ENCODE measurements around the gene MEGF6.
"Not testable (repeated sequence)": the region's sequence is repeated elsewhere in the genome, so short reads cannot be mapped to it uniquely, and the experiment has no call there.

MEGF6 gene

GRCh38 chr1:3585940-3586568 lies 25.3 kb downstream of the MEGF6 start:
- TF ChIP-seq CTCF (IDR thresholded peaks at IDR 0.05; ENCODE audit: low read depth, low read length) = no peak
- no peak for DNase-seq (ENCODE audit: extremely low read depth, low read depth)

GRCh38 chr1:3585353-3585868 lies 25.9 kb downstream of the MEGF6 start:
- not testable (repeated sequence) for DNase-seq (ENCODE audit: extremely low read depth, low read depth)

DNA sequence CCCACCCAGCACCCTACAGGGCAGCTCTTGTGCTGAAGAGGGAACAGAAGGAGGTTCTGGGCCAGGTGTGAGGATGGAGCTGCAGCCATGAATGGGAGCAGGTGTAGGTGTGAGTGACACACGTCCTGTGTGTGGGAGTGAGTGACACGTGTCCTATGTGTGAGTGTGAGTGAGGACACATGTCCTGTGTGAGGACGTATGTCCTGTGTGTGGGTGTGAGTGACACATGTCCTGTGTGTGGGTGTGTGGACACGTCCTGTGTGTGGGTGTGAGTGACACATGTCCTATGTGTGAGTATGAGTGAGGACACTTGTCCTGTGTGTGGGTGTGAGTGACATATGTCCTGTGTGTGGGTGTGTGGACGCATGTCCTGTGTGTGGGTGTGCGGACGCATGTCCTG lies 26.4 kb downstream of the MEGF6 start:
- DNase-seq (ENCODE audit: extremely low read depth, low read depth) = no peak
- no peak for TF ChIP-seq CTCF (IDR thresholded peaks at IDR 0.05; ENCODE audit: low read depth, low read length)

- DNase-seq (ENCODE audit: extremely low read depth, low read depth) = not testable (repeated sequence)
Observed at GRCh38 chr1:3583751-3584150, 27.6 kb downstream of the MEGF6 start.

GRCh38 chr1:3581296-3582036 lies 29.8 kb downstream of the MEGF6 start:
- no peak for DNase-seq (ENCODE audit: extremely low read depth, low read depth)
- no peak for TF ChIP-seq CTCF (IDR thresholded peaks at IDR 0.05; ENCODE audit: low read depth, low read length)

DNA sequence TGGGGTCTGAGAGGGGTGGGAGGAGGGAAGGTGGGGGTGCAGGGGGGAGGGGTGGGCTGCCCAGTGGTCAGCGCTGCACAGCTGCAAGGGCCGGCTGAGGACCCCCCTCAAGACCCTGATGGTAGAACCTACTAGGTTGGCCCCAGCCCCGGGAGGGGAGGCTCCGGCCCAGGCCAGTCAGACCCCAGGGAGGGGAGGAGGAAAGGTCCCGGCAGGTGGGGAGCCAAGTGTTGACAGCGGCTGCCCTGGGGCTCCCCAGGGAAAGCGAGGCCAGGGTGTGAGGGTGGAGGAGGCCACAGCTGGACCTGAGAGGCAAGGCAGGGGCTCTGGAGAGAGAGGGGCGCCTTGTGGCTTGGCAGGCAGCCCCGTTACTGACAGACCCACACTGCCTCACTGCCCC lies 31.1 kb downstream of the MEGF6 start:
- TF ChIP-seq CTCF (IDR thresholded peaks at IDR 0.05; ENCODE audit: low read depth, low read length) = no peak
- DNase-seq (ENCODE audit: extremely low read depth, low read depth) = no peak

DNA sequence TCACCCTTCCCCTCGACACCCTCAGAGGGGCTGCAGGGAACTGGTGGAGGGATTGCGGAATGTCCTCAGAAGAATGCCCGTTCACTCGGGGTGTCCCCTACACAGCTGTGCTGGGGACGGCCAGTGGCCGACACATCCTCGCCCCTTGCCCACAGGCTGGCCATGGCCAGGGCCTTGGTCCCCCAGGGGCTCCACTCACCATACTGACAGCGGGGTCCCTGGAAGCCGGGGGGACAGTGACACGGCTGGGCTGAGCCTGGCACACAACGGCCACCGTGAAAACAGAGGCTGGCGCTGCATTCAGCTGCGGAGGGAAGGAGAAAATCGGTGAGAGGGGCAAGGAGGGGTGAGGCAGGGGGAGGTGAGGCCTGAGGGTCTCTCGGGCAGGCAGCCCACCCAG lies 31.7 kb downstream of the MEGF6 start:
- no peak for TF ChIP-seq CTCF (IDR thresholded peaks at IDR 0.05; ENCODE audit: low read depth, low read length)
- DNase-seq (ENCODE audit: extremely low read depth, low read depth) = no peak

DNA sequence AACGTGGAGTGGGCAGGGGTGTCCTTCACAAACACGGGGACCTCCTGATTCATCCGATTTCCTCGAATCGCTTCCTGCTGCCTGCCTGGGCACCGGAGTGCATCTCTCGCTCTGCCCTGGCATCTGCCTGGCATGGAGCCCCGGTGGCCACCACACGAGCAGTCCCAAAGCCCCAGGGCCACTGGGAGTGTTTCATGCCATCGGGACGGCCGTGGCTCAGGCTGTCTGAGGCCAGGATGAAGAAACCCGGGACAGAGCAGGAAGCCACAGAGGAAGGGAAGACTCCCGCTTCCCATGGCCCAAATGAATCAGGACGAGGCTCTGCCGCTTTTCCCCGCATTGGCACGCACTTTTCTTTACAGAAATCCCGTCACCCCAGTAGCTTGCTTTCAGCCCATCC lies 32.4 kb downstream of the MEGF6 start:
- no peak for TF ChIP-seq CTCF (IDR thresholded peaks at IDR 0.05; ENCODE audit: low read depth, low read length)
- no peak for DNase-seq (ENCODE audit: extremely low read depth, low read depth)
